GM12892 (cell line): ENCODE results near the gene CRCP.

Experiments
- POLR2A ChIP-seq: IDR thresholded peaks from 2 replicates; pipeline ENCODE4 v1.6.1; 2011; ENCODE audit warnings: low read depth, low read length, control low read depth
- POLR2AphosphoS5 ChIP-seq: IDR thresholded peaks from 2 replicates; pipeline ENCODE4 v1.6.1; 2011; ENCODE audit warnings: low read depth, low read length, control low read depth

- TF ChIP-seq POLR2A = no peak
- TF ChIP-seq POLR2AphosphoS5 = no peak
Measured at GRCh38 chr7:66183700-66184099, 69.1 kb downstream of the CRCP start.
